Transverse colon (tissue), 4 donors: Measurements from ENCODE around the gene PIAS1. TPM values are rescaled to one million over a fixed set of nuclear protein-coding genes. Genes with fewer than 3 reads are reported as not detected.
A peak's percentile ranks its signal among the peaks of the same experiment; 100 is the strongest.

ENCODE experiments used
- DNase-seq: peaks from one replicate; pipeline ENCODE4 v3.0.0-alpha.2; 2019
- H3K27ac ChIP-seq, 4 donors: fragments of 200-600 bp; sonication (generic); 2 replicates each; pipeline ENCODE4 v1.5.1; 2016 to 2018; ENCODE audit warnings: inconsistent platforms in 4 of 4
- H3K27me3 ChIP-seq: fragments of 200-600 bp; sonication (generic); 2 replicates; pipeline ENCODE4 v1.5.1; 2017; ENCODE audit warnings: inconsistent platforms
- H3K36me3 ChIP-seq, 4 donors: fragments of 200-600 bp; sonication (generic); 2 replicates each; pipeline ENCODE4 v1.5.1; 2017 to 2019; ENCODE audit warnings: inconsistent platforms in 4 of 4
- H3K4me1 ChIP-seq, 4 donors: fragments of 200-600 bp; sonication (generic); 2 replicates each; pipeline ENCODE4 v1.5.1; 2017 to 2020; ENCODE audit warnings: inconsistent platforms in 4 of 4
- H3K4me3 ChIP-seq, 4 donors: fragments of 200-600 bp; sonication (generic); 1 replicate in 1 of 4; 2 replicates in 3 of 4; pipeline versions ENCODE4 v1.5.1 to v1.6.1; 2017 to 2019; ENCODE audit warnings: inconsistent platforms in 4 of 4
- H3K9me3 ChIP-seq, 2 donors: fragments of 200-600 bp; sonication (generic); 2 replicates each; pipeline ENCODE4 v1.5.1; 2017 to 2019; ENCODE audit warnings: inconsistent platforms in 2 of 2
- CTCF ChIP-seq, 5 experiments: fragments of 200-600 bp in 3 of 5; fragments of 450-650 bp in 2 of 5; sonication (generic) in 3 of 5; IDR thresholded peaks; 1 replicate in 2 of 5; 2 replicates in 3 of 5; pipeline ENCODE4 v1.5.1; 2016 to 2017; ENCODE audit warnings: antibody characterized with exemption in 5 of 5, inconsistent platforms in 3 of 5, mild to moderate bottlenecking in 2 of 5, moderate library complexity in 1 of 5
- EP300 ChIP-seq: sonication (generic); formaldehyde crosslinking; IDR thresholded peaks from one replicate; pipeline ENCODE4 v1.6.1; 2017; ENCODE audit warnings: antibody characterized with exemption, low read depth
- POLR2A ChIP-seq: fragments of 450-650 bp; IDR thresholded peaks from one replicate; pipeline ENCODE4 v1.6.1; 2016; ENCODE audit warnings: antibody characterized with exemption, mild to moderate bottlenecking, moderate library complexity
- POLR2AphosphoS5 ChIP-seq, 3 donors: sonication (generic); formaldehyde crosslinking; IDR thresholded peaks; one replicate each; pipeline ENCODE4 v1.6.1; 2016; ENCODE audit warnings: antibody characterized with exemption in 3 of 3
- WGBS, 2 donors: methylation state at CpG; one replicate each; pipeline ENCODE4 v1.1.5; 2018; ENCODE audit warnings: low coverage in 1 of 2; 5-methylcytosine and 5-hydroxymethylcytosine counted together
- in situ Hi-C, 4 donors: fragments of 200-750 bp; cut with MboI; loops; one replicate each; pipeline versions ENCODE4 v1.15.0 to v1.15.1; 2017; ENCODE audit warnings: low sequenced_read_pairs in 3 of 4, low pct_ligation_motif_present in 1 of 4, low pct_unique_long_range_greater_than_20kb in 1 of 4
- intact Hi-C: fragments of 100-400 bp; cut with DNase I; formaldehyde crosslinking; loops from one replicate; pipeline ENCODE4 v1.15.1; 2023; ENCODE audit warnings: low total_unique reads
- total RNA-seq, 4 donors: library from RNA; depleted of rRNA; stranded (reverse); fragments of >200 nt; gene quantifications; one replicate each; pipeline ENCODE4 v1.1.0, GENCODE V29; 2016

PIAS1 gene
- total RNA-seq, 4 donors from 2014 or later = 34.0 to 141 (median 55.4) TPM

- in situ Hi-C loops = no loop called here
- Histone ChIP-seq H3K9me3 (no peaks in the 10 kb centered on the region), H3K27me3 (no peaks in the 10 kb centered on the region), H3K4me3 (peak overlapping the region in 1 of 4 donors; percentile 32), H3K4me1 (peaks cover 0 to 44% (median 16%) of the 10 kb centered on the region in 4 donors), H3K36me3 (no peaks in the 10 kb centered on the region), H3K27ac (peak overlapping the region; percentile 24 to 64 (median 31))
- DNase-seq = no peak
- 16 to 21% methylated on average over 1 of the region's 1 CpG for WGBS, 2 donors
- intact Hi-C loops = no loop called here
- TF ChIP-seq EP300 (no peak), POLR2A (no peak), POLR2AphosphoS5 (IDR thresholded peaks at IDR 0.05) (no peak), CTCF (IDR thresholded peaks at IDR 0.05) (no peak)
These were observed 59.6 kb downstream of the PIAS1 start for GRCh38 chr15:68113751-68114150.

DNA sequence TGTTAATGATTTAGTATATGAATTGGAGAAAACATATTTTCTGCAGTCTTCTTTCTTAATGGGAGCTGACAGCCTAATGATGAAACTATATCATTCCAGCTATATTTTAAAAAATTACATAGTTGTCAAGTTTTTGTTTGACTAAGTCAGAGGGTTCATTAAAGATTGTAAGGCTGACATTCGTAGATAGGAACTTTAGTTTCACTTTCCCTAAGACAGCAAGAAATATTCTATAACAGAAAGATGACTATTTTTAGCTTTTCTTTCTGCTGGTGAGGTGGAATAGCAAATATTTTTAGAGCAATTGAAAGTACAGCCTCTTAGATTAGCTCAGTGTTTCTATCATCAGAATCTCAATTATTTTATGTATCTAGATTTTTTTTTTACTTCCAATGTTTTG, 60.2 kb downstream of the PIAS1 start:
- Histone ChIP-seq H3K4me3 (peak overlapping the region in 2 of 4 donors; percentile 4 to 32), H3K4me1 (peaks cover 0 to 44% (median 16%) of the 10 kb centered on the region in 4 donors), H3K36me3 (no peaks in the 10 kb centered on the region), H3K27ac (peak overlapping the region; percentile 24 to 64 (median 31)), H3K9me3 (no peaks in the 10 kb centered on the region), H3K27me3 (no peaks in the 10 kb centered on the region)
- no peak for TF ChIP-seq EP300
- TF ChIP-seq POLR2A = no peak
- TF ChIP-seq CTCF (IDR thresholded peaks at IDR 0.05) = no peak
- no peak for TF ChIP-seq POLR2AphosphoS5 (IDR thresholded peaks at IDR 0.05)
- intact Hi-C loops = no loop called here
- WGBS, 2 donors = 0 to 6% methylated on average over 1 of the region's 1 CpG
- DNase-seq = no peak
- in situ Hi-C loops = no loop called here

DNA sequence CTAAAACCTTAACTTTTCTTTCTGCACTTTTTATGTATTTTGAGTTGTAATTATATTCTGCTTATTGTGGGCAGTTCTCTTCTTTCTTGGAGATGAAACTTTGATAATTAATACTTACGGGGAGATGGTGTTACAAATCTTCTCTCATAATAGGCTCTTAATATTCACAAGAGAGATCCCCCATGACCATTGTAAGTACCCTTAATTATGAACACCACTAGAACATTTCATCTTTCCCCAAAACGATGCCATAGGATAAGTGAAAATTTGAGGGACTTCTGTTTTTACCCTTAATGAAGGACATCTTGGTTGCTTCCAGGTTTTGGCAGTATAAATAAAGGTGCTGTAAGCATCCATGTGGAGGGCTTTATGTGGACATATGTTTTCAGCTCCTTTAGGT, 60.7 kb downstream of the PIAS1 start:
- Histone ChIP-seq H3K9me3 (no peaks in the 10 kb centered on the region), H3K4me3 (peak overlapping the region in 1 of 4 donors; percentile 32), H3K27ac (peak overlapping the region; percentile 24 to 64 (median 31)), H3K27me3 (no peaks in the 10 kb centered on the region), H3K4me1 (peaks cover 0 to 44% (median 16%) of the 10 kb centered on the region in 4 donors), H3K36me3 (no peaks in the 10 kb centered on the region)
- intact Hi-C loops (no loop called here), in situ Hi-C loops (no loop called here)
- 63 to 72% methylated on average over 2 of the region's 2 CpGs for WGBS, 2 donors
- DNase-seq = no peak
- TF ChIP-seq POLR2AphosphoS5 (IDR thresholded peaks at IDR 0.05) (no peak), CTCF (IDR thresholded peaks at IDR 0.05) (no peak), POLR2A (no peak), EP300 (no peak)

DNA sequence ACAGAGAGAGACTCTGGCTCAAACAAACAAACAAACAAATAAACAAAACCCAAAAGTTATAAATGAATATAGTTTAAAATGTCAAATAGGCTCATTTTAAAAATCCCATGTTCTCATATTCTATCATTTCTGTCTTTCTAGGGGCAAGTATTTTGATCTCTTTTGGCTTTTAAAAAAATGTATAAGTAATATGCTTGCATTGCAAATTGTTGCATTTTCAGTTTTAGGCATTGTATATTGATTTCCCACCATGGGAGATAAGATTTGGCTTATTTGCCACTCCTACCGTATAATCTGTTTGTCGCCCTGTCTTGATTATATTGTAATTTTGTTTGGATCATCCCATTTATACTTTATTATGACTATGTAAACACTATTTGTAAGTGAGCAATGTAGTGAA, 70.6 kb downstream of the PIAS1 start:
- intact Hi-C loops (no loop called here), in situ Hi-C loops (no loop called here)
- H3K4me3 ChIP-seq = no peak overlapping the region
- WGBS, 2 donors = 73 to 87% methylated on average over 2 of the region's 2 CpGs
- DNase-seq = no peak
- no peaks in the 10 kb centered on the region for H3K36me3 ChIP-seq
- H3K4me1 ChIP-seq = peaks cover 0 to 31% (median 17%) of the 10 kb centered on the region in 4 donors
- no peaks in the 10 kb centered on the region for H3K9me3 ChIP-seq
- no peak overlapping the region for H3K27ac ChIP-seq
- no peaks in the 10 kb centered on the region for H3K27me3 ChIP-seq
- TF ChIP-seq CTCF (IDR thresholded peaks at IDR 0.05) (no peak), POLR2AphosphoS5 (IDR thresholded peaks at IDR 0.05) (no peak), EP300 (no peak), POLR2A (no peak)
